NCI-H345 treated with DMSO at 0.1 percent for 48 hours (cell line): ENCODE data around the gene NRXN3.

Source experiments
- DNase-seq: peaks from one replicate; lab custom pipeline; 2025; ENCODE audit not compliant: unreplicated experiment; lab: John Stamatoyannopoulos, UW

Gene NRXN3

DNA sequence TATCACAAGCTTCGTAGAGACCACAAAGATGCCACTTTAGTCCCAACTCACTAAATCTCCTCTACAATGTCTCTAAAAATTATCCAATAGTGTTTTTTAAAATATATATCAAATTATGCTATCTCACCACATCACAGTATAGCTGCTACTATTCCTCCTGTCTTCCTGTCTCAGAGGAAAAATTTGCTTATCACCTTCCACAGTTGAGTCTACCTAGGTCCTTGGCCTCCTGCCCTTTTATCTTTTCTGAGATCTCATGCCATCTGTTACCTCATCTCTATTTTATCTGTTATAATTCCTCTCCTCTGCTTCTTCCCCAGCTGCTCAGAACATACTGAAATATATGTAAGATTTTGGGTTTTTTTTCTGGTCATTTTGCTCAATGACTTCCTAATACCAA lies 1473.0 kb downstream of the NRXN3 start:
- DNase-seq, result no peak

DNA sequence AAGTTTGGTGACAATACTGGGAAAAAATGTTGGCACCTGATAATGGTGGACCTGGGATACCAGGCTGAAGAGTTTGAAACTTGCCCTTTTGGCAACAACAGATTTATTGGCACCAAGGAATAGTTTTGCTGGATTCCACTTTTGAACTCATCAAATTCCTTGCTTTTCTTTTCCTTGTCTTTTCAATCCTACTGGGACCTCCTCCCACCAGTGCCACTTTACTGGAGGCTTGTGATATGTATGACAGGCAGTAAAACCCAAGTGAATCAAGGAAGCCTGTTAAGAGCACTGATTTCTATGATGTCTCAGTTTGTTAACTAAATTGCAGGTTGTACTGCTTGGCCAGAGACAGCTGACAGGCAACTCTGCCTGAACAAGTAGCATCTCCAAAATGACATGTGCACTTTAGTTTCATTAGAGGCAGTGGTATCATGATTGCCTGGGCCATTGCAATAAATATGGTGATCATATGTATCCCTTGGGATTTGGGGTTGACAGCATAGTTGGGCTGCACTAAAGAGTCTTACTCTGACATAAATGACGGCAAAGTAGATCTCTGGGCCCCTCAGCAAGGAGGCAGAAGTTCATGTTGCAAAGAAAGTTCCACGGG lies 1475.7 kb downstream of the NRXN3 start:
- no peak for DNase-seq

- DNase-seq, result no peak
Observed at GRCh38 chr14:79649856-79650255, 1479.7 kb downstream of the NRXN3 start.

- DNase-seq, result no peak
Observed at GRCh38 chr14:79652513-79653307, 1482.5 kb downstream of the NRXN3 start.

GRCh38 chr14:79656056-79656455 lies 1485.9 kb downstream of the NRXN3 start:
- no peak for DNase-seq

DNA sequence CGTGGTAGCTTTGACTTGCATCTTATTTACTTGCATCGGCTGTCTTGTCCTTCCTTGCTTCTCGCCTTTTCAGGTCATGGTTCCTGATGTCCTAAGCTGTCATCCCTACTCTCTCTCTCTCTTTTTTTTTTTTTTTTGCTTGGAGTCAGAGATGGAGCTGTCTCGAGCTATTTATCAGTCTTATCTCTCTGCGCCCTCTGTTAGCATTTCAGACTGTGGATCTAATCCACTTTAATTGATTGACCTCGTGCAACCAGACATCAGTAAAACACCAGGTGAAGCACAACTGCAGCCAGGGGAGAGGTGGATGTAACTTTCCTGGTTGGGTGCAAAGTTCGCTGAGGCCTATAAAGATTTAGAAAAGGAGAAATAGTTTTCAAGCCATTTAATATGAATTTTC lies 1486.3 kb downstream of the NRXN3 start:
- DNase-seq, result no peak

GRCh38 chr14:79658221-79658620 lies 1488.0 kb downstream of the NRXN3 start:
- peak; percentile 20 for DNase-seq

DNA sequence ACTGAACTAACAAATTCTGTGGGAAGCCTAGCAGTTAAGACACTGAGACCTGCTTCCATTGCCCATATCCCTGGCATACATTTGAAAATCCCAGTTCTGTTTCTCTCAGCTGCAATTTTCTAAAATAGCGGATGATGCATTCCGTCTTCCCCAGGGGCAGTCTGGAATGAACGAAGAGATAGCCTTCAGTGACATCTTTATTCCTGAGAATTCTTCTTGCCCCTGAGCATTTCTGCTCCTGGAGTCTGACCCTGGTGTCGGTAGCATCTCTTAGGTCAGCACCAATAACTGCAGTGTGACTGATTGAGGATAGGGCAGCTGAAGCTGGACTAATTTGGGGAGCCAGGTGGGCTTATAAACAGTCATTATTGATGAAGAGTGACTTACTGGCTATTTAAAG lies 1488.6 kb downstream of the NRXN3 start:
- no peak for DNase-seq

DNA sequence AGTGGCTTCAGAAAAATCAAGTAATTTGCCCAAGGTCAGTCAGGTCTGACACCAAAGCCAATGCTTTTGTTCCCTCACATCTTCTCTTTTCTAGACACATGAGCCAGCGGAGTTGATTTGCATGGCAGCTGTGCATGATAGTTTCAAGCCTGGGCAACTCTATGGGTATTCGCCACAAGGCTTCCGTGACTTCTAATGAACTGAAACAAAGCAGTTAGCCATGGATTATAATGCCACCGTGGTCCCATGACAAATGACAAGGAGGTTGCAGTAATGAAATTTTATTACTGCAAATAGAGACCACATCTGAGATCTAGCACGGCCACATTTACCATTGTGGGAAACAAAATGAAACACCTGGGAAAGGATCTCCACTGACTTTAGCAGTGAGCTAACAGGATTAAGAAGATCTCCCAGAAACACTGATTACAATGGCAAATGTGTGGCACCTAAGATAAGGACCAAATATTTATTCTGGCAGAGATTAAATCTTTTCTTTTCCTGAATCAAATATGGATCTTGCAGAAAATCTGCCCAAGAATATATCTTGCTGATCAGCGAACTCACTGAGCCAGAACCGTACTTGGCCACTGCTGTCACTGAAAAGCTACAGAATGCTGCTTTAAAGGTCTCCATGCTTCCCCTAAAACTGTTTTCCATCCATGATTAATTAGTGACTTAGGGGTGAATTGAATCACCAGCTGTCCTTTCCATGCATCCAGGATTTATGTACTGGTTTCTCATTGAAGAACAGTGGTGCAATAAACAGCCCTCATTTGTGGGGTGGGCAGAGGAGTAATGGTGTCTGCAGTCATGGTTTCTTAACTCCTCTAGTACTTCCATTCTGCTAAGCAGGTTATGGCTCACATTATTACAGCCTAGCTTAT lies 1490.1 kb downstream of the NRXN3 start:
- no peak for DNase-seq

GRCh38 chr14:79661752-79662151 lies 1491.6 kb downstream of the NRXN3 start:
- no peak for DNase-seq

DNA sequence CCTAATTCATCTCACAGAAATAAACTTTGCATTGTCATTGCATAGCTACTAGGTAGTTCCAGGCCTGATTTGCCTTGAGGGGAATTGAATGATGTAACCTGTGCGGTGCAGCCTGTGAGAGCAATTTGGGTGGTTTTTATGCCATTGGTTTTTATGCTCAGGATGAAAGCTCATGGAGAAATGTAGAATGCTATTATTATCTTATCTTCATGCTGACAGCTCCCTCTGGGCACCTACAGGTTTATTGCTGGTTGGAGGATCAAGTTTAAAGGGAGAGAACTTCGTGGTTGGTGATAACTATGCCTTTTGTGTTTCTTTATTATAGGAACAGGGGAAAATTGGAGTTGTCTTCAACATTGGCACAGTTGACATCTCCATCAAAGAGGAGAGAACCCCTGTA lies 1493.3 kb downstream of the NRXN3 start:
- DNase-seq, result no peak

- DNase-seq, result no peak
Observed at GRCh38 chr14:79665556-79665955, 1495.4 kb downstream of the NRXN3 start.

DNA sequence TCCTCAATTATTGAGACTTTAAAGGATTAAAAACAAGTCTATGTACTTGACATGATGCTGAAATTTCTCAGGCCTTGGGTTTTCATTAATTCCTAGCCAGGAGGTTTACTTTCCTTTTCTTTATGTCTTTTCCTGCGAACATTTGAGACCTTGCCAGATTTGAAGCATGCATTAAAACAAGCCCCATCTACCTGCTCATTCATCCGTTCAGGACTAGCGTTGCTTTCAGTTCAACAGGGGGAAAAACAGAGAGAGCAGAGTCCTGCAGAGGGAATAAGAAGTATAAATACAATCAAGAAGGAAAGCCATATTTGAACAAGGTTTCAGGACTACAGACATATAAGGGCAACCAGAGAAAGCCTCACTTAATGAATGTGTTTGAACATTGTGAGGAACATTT lies 1498.8 kb downstream of the NRXN3 start:
- DNase-seq, result no peak

GRCh38 chr14:79670811-79671210 lies 1500.6 kb downstream of the NRXN3 start:
- no peak for DNase-seq

- no peak for DNase-seq
Observed at GRCh38 chr14:79680087-79680486, 1509.9 kb downstream of the NRXN3 start.

GRCh38 chr14:79686196-79686595 lies 1516.0 kb downstream of the NRXN3 start:
- no peak for DNase-seq

DNA sequence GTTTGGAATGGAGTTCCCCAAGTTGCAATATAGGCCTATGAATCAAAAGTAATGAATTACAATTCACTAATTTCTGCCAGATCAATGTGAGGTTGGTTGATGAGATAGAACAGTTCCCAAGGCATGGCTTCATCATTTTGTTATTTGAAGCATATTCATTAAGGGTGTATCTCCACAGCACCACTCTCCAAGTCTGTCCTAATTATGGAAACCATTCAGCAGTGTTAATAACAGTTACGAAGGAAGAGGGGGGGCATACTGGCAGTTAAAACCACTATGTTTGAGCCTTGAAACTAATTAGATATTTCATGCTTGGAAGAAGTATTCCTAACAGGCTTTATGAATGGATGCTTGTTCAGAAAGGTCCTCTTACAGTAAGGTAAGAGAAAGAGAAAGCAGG lies 1520.8 kb downstream of the NRXN3 start:
- DNase-seq, result no peak

DNA sequence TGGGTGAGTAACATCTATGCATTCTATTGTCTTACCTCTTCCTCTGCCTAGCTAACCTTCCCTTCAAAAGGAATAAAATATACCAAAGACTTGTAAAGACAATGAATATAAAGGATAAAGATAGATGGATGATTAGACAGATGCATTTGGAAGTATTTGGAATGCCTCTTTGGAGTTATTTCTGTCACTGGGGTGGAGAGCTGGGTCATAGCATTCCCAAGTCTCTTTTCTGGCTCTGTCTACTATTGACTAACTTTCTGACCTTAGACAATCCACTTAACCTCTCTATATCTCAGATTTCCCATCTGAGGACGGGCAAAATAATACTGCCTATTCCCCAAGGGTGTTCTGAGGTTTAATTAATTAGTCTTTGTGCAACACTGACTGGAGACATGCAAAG lies 1523.8 kb downstream of the NRXN3 start:
- DNase-seq, result no peak

- DNase-seq, result no peak
Observed at GRCh38 chr14:79695307-79695706, 1525.1 kb downstream of the NRXN3 start.

- no peak for DNase-seq
Observed at GRCh38 chr14:79698298-79698711, 1528.1 kb downstream of the NRXN3 start.

DNA sequence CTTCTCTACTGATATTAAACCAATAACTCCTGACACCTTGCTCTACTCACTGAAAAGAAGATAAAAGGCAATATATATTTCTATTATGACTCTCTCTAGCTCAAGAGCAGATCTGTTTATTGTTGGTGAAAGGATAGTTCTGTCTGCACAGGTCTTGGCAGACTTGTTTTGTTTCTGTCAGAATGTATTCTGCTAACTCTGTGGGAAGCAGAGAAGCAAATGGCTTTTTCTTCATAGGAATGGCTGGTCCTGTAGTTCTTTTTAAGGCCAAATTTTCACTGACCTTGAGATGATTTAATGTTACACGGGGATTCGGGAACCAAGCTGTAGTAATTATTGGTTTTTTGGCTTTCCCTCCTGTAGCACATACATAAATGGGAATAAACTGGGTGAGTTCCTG lies 1529.0 kb downstream of the NRXN3 start:
- no peak for DNase-seq

- DNase-seq, result no peak
Observed at GRCh38 chr14:79701371-79701770, 1531.2 kb downstream of the NRXN3 start.
